Stimulated activated CD4-positive, alpha-beta T cell treated with anti-CD3 and anti-CD28 coated beads, Interleukin-15, amount 100 ng/mL, for 24 hours (primary cell): Measurements from ENCODE around the gene AHCY.
"Not testable (repeated sequence)": the region's sequence is repeated elsewhere in the genome, so short reads cannot be mapped to it uniquely, and the experiment has no call there.

Experiments used
- DNase-seq: peaks from one replicate; pipeline ENCODE4 v3.0.0-alpha.2; 2020

The AHCY gene

GRCh38 chr20:34322267-34323105 lies 19.3 kb upstream of the AHCY start:
- DNase-seq = no peak

DNA sequence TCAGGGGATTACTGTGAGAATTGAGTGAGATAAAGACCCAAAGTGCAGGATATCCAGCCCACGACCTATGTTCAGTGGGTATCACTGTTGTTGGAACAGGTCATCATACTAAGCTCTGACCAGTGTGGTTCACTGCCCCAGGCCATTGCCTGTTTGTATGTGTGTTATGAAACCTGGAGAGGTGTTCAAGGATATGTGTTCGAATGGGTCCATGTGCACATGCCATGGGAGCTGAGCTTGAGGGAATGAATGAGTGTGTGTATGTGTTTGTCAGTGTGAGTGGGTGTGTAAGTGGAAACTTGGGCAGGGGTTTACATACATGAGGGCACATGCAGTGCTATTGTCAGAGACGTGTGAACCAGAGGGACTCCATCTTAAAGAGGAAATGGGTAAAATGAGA lies 17.7 kb upstream of the AHCY start:
- no peak for DNase-seq

- DNase-seq = no peak
Observed at GRCh38 chr20:34318609-34319443, 15.7 kb upstream of the AHCY start.

DNA sequence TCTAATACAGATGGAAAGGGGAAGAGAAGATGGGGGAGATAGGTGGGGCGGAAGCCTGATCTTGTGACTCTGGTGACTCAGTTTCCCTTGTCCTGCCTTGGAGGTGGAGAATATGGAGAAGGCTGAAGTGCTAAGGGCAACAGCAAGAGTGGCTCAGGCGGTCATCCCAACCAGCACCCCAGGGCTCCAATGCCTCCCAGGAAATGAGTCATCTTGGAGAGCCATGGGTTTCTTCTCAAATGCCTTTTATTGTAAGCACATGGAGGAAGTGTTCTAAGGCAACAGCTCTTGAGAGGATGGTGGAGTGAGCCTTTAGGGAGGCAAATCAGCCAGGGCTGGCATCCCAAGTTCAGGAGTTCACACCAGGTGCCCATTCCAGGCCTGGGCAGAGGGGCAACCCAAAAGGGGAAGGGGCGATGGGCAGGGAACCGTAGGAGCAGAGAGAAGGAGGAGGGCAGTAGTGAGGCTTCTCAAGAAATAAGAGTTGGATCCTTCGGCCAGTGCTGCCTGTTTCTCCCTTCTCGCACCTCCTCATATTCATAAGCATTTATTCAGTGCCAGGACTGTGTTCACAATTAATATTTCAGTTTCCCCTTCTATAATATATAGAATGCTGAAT lies 13.2 kb upstream of the AHCY start:
- DNase-seq = no peak

GRCh38 chr20:34315236-34315635 lies 12.1 kb upstream of the AHCY start:
- DNase-seq = no peak

GRCh38 chr20:34312544-34313217 lies 9.5 kb upstream of the AHCY start:
- DNase-seq = peak; percentile 92

- DNase-seq = no peak
Observed at GRCh38 chr20:34312024-34312460, 8.9 kb upstream of the AHCY start.

DNA sequence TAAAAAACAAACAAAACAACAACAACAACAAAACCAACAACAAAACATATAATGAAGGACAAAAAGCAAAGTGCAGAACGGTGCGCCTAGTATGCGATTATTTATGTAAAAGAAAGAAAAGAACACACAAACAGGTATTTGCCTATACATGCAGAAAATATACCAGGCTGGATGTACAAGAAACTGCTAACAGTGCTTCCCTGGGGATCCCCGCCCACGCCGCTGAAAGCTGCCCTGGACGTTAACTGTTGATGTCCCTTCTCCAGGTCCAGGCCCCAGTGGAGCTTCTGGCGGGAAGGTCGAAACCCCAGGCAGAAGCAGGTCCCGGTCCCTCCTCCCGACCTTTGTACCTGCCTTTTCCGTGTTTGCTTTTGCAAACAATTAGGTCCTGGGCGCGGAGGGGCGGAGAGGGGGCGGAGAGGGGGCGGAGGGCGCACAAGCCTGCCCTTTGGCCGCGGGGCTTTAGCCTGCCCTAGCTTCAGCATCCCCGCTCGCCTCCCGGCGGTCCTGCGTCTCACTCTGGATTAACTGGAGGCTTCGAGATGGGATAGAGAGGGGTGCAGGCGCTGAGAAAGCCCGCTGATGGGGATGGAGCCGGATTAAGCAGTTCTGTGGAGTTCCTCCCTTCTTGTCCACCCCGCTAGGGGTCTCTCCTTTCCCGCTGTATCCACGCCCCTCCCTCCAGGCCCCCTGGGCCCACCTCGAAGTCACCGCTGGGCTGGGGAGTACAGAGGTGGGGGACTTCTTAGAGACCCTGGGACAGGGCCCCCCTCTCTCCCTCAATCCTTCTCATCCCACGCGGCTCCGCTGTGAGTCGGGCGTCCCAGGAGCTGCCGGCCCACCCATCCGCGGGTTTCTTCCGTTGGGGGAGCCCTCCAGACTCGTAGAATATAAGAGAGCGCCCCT lies 8.2 kb upstream of the AHCY start:
- DNase-seq = no peak

GRCh38 chr20:34310481-34311117 lies 7.4 kb upstream of the AHCY start:
- DNase-seq = no peak

- DNase-seq = no peak
Observed at GRCh38 chr20:34309691-34310090, 6.5 kb upstream of the AHCY start.

- no peak for DNase-seq
Observed at GRCh38 chr20:34305333-34306230, 2.4 kb upstream of the AHCY start.

DNA sequence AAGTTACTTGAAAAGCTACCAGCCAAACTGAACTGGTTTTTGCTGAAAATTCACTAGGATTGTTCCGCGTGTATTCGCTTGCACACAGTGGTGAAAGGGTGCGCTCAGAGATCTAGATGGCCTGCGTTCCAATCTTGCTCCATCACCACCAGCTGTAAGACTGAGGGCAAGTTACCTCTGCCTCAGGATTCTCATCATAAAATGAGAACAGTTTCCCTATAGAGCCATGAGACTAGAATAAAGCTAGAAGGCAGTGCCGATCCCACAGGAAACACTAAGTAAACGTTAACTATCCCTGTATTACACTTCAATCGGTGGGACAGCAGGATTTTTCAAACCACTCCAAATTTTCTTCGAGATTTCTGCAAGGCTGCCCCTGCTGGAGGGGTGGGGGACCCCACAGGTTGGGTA lies 838 bp downstream of the AHCY start:
- no peak for DNase-seq

GRCh38 chr20:34301587-34302311 lies 1.4 kb downstream of the AHCY start:
- DNase-seq = peak; percentile 16

DNA sequence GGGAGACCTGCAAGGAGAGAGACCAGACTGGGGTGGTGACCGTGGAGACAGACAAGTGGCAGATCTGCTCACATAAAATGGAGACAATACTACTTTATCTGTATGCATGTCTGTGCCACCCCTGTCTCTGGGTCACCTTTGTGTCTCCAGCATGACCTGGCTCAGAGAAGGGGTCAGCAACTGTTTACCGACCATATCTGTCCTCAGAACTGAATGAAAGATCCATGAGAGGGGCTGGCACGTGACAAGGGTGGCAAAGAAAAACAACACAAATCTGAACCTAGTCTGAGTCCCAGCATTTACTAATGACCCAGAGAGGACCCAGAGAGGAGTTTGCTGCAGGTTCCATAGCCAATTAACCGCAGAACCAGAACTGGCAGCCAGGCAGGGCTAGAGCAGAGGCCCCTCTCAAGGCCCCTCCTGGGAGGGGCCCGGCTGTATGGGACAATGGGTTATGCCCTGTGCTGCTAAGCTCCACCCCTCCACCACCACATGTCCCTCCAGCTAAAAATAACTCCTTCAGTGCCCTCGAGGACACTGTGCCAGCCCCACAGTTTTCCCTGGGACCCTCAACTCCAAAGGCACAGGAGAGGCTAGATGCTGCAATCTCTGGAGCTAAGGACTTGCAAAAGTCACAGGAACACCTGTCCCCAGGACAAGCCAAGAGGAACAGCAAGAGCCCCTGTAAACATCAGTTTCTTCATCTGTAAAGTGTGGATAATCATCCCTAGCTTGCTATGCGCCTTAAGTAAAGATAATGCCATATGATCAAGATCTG lies 2.2 kb downstream of the AHCY start:
- peak; percentile 9 for DNase-seq

- no peak for DNase-seq
Observed at GRCh38 chr20:34300256-34300806, 2.8 kb downstream of the AHCY start.

DNA sequence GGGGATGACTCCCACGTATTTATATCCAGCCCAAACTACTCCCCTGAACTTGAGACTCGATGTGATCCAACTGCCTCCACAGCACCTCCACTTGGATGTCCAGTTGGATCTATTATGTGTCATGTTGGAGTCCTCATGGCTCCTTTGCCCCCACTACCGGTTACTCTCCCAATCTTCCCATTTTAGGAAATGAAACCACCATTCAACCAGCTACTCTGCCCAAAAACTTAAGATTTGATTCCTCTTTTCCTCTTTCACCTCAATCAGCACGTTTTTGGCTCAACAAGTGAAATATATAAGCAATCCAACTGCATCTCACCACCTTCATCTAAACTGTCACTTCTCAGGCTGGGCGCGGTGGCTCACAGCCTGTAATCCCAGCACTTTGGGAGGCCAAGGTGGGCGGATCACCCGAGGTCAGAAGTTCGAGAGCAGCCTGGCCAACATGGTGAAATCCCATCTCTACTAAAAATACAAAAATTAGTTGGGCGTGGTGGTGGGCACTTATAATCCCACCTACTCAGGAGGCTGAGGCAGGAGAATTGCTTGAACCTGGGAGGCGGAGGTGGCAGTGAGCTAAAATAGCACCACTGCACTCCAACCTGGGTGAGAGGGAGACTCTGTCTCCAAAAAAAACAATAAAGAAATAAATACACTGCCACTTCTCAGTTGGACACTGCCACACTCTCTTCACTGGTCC lies 3.4 kb downstream of the AHCY start:
- DNase-seq = no peak

- not testable (repeated sequence) for DNase-seq
Observed at GRCh38 chr20:34298294-34298784, 4.8 kb downstream of the AHCY start.

DNA sequence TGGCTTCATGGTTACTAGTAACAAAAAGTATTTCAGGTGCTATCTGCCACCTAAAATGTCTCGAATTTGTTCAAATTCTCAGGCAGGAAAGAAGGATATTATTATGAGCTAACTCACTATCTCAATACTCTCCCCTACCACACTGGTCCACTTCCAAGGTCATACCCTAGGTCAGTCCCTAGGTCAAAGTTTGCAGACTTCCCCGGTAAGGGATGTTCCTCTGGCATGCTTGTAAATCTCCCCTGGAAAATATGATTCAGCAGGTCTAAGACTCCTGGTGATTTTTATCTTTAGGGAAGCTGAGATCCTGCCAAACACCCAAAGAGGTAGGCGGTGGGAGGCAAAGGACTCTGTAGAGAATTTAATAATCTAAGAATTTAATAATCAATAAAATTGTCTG lies 6.7 kb downstream of the AHCY start:
- DNase-seq = no peak
